CD8-positive, alpha-beta memory T cell (primary cell): ENCODE measurements around the gene SRPK1. TPM values are rescaled to one million over a fixed set of nuclear protein-coding genes. Genes with fewer than 3 reads are reported as not detected.
A peak's percentile ranks its signal among the peaks of the same experiment; 100 is the strongest.

Source experiments
- CTCF ChIA-PET: fragments of 350-600 bp; sonication (Branson Sonifier 250); formaldehyde crosslinking; loops from one replicate; lab custom pipeline; 2021; ENCODE audit warnings: antibody characterized with exemption; lab: Charles Lee
- POLR2A ChIA-PET: fragments of 350-600 bp; sonication (Branson Sonifier 250); formaldehyde crosslinking; loops from one replicate; lab custom pipeline; 2021; ENCODE audit warnings: antibody characterized with exemption; lab: Charles Lee
- DNase-seq, 5 donors: peaks; one replicate each; pipeline versions ENCODE4 v3.0.0 to v3.0.0-alpha.2; 2020 to 2022; ENCODE audit warnings: mixed read lengths in 1 of 5
- H3K27ac ChIP-seq: one replicate; pipeline ENCODE4 v1.7.0; 2013; ENCODE audit warnings: low read depth, mild to moderate bottlenecking, low read length, moderate library complexity
- H3K27me3 ChIP-seq: 2 replicates; pipeline ENCODE4 v1.7.0; 2013; ENCODE audit warnings: low read length, mild to moderate bottlenecking; ENCODE audit not compliant: insufficient read depth, poor library complexity, severe bottlenecking
- H3K36me3 ChIP-seq: 2 replicates; pipeline ENCODE4 v1.7.0; 2013; ENCODE audit warnings: mild to moderate bottlenecking, low read length, moderate library complexity; ENCODE audit not compliant: insufficient read depth
- H3K4me1 ChIP-seq: 2 replicates; pipeline ENCODE4 v1.7.0; 2013; ENCODE audit warnings: mild to moderate bottlenecking, low read length, moderate library complexity; ENCODE audit not compliant: insufficient read depth
- H3K4me3 ChIP-seq: 2 replicates; pipeline ENCODE4 v1.7.0; 2013; ENCODE audit warnings: mild to moderate bottlenecking, low read length
- H3K9me3 ChIP-seq: 2 replicates; pipeline ENCODE4 v1.7.0; 2013; ENCODE audit warnings: mild to moderate bottlenecking, low read length
- H3K27ac Mint-ChIP-seq, 8 donors: one replicate each; pipeline ENCODE4 v1.8.0; 2020 to 2021; ENCODE audit warnings: mixed read lengths in 8 of 8, mild to moderate bottlenecking in 6 of 8, inconsistent platforms in 3 of 8, moderate library complexity in 3 of 8
- H3K27me3 Mint-ChIP-seq, 2 donors: one replicate each; pipeline ENCODE4 v1.8.0; 2020 to 2021; ENCODE audit warnings: mixed read lengths in 2 of 2, mild to moderate bottlenecking in 1 of 2, moderate library complexity in 1 of 2
- H3K36me3 Mint-ChIP-seq, 3 donors: one replicate each; pipeline ENCODE4 v1.8.0; 2020 to 2021; ENCODE audit warnings: mixed read lengths in 3 of 3, inconsistent platforms in 1 of 3, mild to moderate bottlenecking in 1 of 3
- H3K4me1 Mint-ChIP-seq, 3 donors: one replicate each; pipeline ENCODE4 v1.8.0; 2020 to 2021; ENCODE audit warnings: mixed read lengths in 3 of 3, inconsistent platforms in 1 of 3, mild to moderate bottlenecking in 1 of 3
- H3K4me3 Mint-ChIP-seq, 7 donors: one replicate each; pipeline ENCODE4 v1.8.0; 2020 to 2021; ENCODE audit warnings: mixed read lengths in 7 of 7, mild to moderate bottlenecking in 6 of 7, moderate library complexity in 4 of 7, inconsistent platforms in 2 of 7
- H3K9me3 Mint-ChIP-seq, 5 donors: one replicate each; pipeline ENCODE4 v1.8.0; 2020 to 2022; ENCODE audit warnings: mixed read lengths in 5 of 5, mild to moderate bottlenecking in 3 of 5, moderate library complexity in 2 of 5, inconsistent platforms in 1 of 5
- polyA plus RNA-seq: library from polyadenylated mRNA; unstranded; fragments of 300-500 nt; fragmentation: Illumina TruSeq; gene quantifications from one replicate; pipeline ENCODE4 v1.2.3, GENCODE V29; 2021
- total RNA-seq, 2 experiments: library from RNA; stranded (reverse); gene quantifications; one replicate each; pipeline ENCODE4 v1.2.3, GENCODE V29; 2021

Gene SRPK1
- total and polyA plus RNA-seq, 3 experiments from 2014 or later: 49.1 to 114 (median 114) TPM

GRCh38 chr6:35794536-35795452 lies 126.1 kb downstream of the SRPK1 start:
- CTCF ChIA-PET: interaction anchor here (1.7 kb wide), 1 partner anchor 546 kb away, joined by 3 read pairs; no protein-coding TSS in a partner anchor
- H3K4me3 Mint-ChIP-seq: no peak overlapping the region

DNA sequence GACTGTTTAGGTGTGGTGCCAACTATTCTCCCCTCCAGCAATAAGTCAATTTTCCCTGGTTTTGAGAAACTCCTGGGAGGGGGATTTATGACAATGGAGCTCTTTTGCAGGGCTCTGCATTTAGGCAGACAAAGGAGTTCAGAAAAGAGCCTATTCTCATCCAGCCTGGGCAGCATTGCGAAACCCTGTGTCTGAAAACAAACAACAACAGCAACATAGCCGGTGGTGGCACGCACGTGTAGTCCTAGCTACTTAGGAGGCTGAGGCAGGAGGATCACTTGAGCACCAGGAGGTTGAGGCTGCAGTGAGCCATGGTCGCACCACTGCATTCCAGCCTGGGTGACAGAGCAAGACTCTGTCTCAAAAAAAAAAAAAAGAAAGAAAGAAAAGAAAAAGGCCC lies 130.2 kb downstream of the SRPK1 start:
- Mint-ChIP-seq H3K36me3 (peaks cover 0 to 2% (median 0%) of the 10 kb centered on the region in 3 donors), H3K9me3 (no peaks in the 10 kb centered on the region), H3K27ac (no peak overlapping the region), H3K27me3 (peaks cover 22 to 49% of the 10 kb centered on the region in 2 donors), H3K4me3 (no peak overlapping the region), H3K4me1 (no peaks in the 10 kb centered on the region)
- Histone ChIP-seq H3K36me3 (no peaks in the 10 kb centered on the region), H3K4me3 (no peak overlapping the region), H3K27me3 (peaks cover 23% of the 10 kb centered on the region), H3K9me3 (no peaks in the 10 kb centered on the region), H3K4me1 (no peaks in the 10 kb centered on the region), H3K27ac (no peak overlapping the region)
- no peak for DNase-seq
- POLR2A ChIA-PET: no interaction called here
- CTCF ChIA-PET: no interaction called here

More at GRCh38 chr6:35794536-35795452, 126.1 kb downstream of the SRPK1 start:
- no peak overlapping the region for H3K4me3 ChIP-seq
- Mint-ChIP-seq H3K36me3 (peaks cover 0 to 2% (median 0%) of the 10 kb centered on the region in 3 donors), H3K9me3 (no peaks in the 10 kb centered on the region), H3K27ac (no peak overlapping the region), H3K4me1 (no peaks in the 10 kb centered on the region), H3K27me3 (peaks cover 13 to 25% of the 10 kb centered on the region in 2 donors)
- no peaks in the 10 kb centered on the region for H3K36me3 ChIP-seq
- peaks cover 11% of the 10 kb centered on the region for H3K27me3 ChIP-seq
- no peaks in the 10 kb centered on the region for H3K4me1 ChIP-seq
- POLR2A ChIA-PET: no interaction called here
- no peak overlapping the region for H3K27ac ChIP-seq
- no peaks in the 10 kb centered on the region for H3K9me3 ChIP-seq
- DNase-seq: no peak

- peaks cover 29 to 63% of the 10 kb centered on the region in 2 donors for H3K27me3 Mint-ChIP-seq
- POLR2A ChIA-PET: no interaction called here
- CTCF ChIA-PET: no interaction called here
Measured at GRCh38 chr6:35788423-35788982, 132.4 kb downstream of the SRPK1 start.

DNA sequence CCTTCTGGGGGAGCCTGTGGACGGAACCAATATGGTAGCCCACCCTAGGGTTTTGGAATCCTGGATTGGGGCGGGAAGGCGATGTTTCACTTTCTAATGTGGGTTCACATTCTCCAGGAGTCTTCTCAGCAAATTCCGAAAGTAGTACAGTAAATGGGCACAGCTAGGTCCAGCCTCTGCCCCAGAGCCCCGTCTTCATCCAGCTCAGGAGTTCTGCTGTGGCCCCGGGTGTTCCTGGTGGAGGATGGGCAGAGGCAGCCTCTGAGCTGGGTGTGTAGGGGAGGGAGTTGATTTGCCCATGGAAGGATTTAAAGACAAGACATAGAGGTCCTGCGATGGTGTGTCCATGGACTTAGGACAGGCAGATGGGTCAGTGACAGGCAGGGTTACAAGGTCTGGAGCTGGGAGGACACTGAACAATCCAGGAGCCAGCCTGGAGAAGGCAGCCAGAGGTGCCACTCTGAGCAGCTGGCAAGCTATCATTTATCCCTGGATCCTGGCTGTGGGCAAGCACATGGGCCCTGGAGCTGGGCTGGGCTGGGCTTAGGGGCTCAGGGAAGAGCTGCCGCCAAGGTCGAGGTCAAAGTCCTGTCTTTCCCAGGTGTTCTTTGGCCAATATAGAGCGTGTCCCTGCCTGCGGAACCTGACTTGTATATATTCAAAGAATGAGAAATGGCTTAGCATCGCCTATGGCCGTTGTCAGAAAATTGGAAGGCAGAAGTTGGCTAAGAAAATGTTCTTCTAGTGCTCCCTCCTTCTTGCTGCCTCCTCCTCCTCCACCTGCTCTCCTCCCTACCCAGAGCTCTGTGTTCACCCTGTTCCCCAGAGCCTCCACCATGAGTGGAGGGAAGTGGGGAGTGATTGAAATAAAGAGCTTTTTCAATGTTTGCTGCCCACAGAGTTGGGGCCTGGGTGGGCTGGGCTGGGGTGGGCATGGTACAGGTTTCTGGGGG lies 133.4 kb downstream of the SRPK1 start:
- H3K4me1 Mint-ChIP-seq: no peaks in the 10 kb centered on the region
- H3K36me3 ChIP-seq: no peaks in the 10 kb centered on the region
- H3K4me3 ChIP-seq: no peak overlapping the region
- H3K27me3 Mint-ChIP-seq: peaks cover 27 to 62% of the 10 kb centered on the region in 2 donors
- DNase-seq: no peak
- H3K36me3 Mint-ChIP-seq: peaks cover 0 to 2% (median 0%) of the 10 kb centered on the region in 3 donors
- H3K4me3 Mint-ChIP-seq: no peak overlapping the region
- H3K27me3 ChIP-seq: peaks cover 18% of the 10 kb centered on the region
- no peak overlapping the region for H3K27ac ChIP-seq
- H3K9me3 Mint-ChIP-seq: no peaks in the 10 kb centered on the region
- H3K4me1 ChIP-seq: no peaks in the 10 kb centered on the region
- ChIA-PET CTCF (no interaction called here), POLR2A (no interaction called here)
- H3K9me3 ChIP-seq: no peaks in the 10 kb centered on the region
- no peak overlapping the region for H3K27ac Mint-ChIP-seq

More at GRCh38 chr6:35788423-35788982, 132.4 kb downstream of the SRPK1 start:
- Mint-ChIP-seq H3K36me3 (peaks cover 0 to 2% (median 0%) of the 10 kb centered on the region in 3 donors), H3K4me1 (no peaks in the 10 kb centered on the region), H3K27ac (no peak overlapping the region), H3K9me3 (no peaks in the 10 kb centered on the region), H3K4me3 (no peak overlapping the region)
- H3K9me3 ChIP-seq: no peaks in the 10 kb centered on the region
- no peak for DNase-seq
- no peaks in the 10 kb centered on the region for H3K4me1 ChIP-seq
- no peaks in the 10 kb centered on the region for H3K36me3 ChIP-seq
- H3K27ac ChIP-seq: no peak overlapping the region
- H3K4me3 ChIP-seq: no peak overlapping the region
- H3K27me3 ChIP-seq: peaks cover 18% of the 10 kb centered on the region

GRCh38 chr6:35786810-35787209 lies 134.1 kb downstream of the SRPK1 start:
- no peaks in the 10 kb centered on the region for H3K36me3 ChIP-seq
- Mint-ChIP-seq H3K9me3 (no peaks in the 10 kb centered on the region), H3K27me3 (peaks cover 29 to 61% of the 10 kb centered on the region in 2 donors), H3K27ac (no peak overlapping the region), H3K36me3 (peaks cover 0 to 2% (median 0%) of the 10 kb centered on the region in 3 donors), H3K4me1 (no peaks in the 10 kb centered on the region), H3K4me3 (no peak overlapping the region)
- no peak for DNase-seq
- H3K4me3 ChIP-seq: no peak overlapping the region
- H3K27me3 ChIP-seq: peaks cover 18% of the 10 kb centered on the region
- ChIA-PET CTCF (no interaction called here), POLR2A (no interaction called here)
- H3K27ac ChIP-seq: no peak overlapping the region
- H3K9me3 ChIP-seq: no peaks in the 10 kb centered on the region
- no peaks in the 10 kb centered on the region for H3K4me1 ChIP-seq

- peaks cover 0 to 2% (median 0%) of the 10 kb centered on the region in 3 donors for H3K36me3 Mint-ChIP-seq
- Histone ChIP-seq H3K9me3 (no peaks in the 10 kb centered on the region), H3K36me3 (no peaks in the 10 kb centered on the region), H3K27me3 (peaks cover 18% of the 10 kb centered on the region), H3K4me1 (no peaks in the 10 kb centered on the region), H3K4me3 (no peak overlapping the region), H3K27ac (no peak overlapping the region)
- no peak for DNase-seq
- no peak overlapping the region for H3K4me3 Mint-ChIP-seq
- peaks cover 31 to 64% of the 10 kb centered on the region in 2 donors for H3K27me3 Mint-ChIP-seq
- POLR2A ChIA-PET: no interaction called here
- CTCF ChIA-PET: no interaction called here
- H3K4me1 Mint-ChIP-seq: no peaks in the 10 kb centered on the region
- H3K9me3 Mint-ChIP-seq: no peaks in the 10 kb centered on the region
- peak overlapping the region in 1 of 8 donors; percentile 24 for H3K27ac Mint-ChIP-seq
Measured at GRCh38 chr6:35786272-35786671, 134.6 kb downstream of the SRPK1 start.

DNA sequence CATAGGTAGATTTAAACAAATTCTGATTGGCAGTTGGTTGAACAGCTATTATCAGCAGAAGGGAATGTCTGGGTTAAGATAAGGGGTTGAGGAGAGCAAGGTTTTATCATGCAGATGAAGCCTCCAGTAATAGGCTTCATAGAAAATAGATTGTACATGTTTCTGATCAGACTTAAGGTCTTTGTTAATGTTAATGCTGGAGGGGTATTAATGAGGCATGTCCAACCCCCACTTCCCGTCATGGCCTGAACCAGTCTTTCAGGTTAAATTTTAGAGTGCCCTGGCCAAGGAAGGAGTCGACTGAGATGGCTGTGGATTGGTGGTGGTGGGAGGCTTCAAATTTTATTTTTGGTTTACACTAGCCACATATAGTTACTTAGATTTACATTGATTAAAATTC lies 136.7 kb downstream of the SRPK1 start:
- CTCF ChIA-PET: no interaction called here
- Mint-ChIP-seq H3K4me3 (no peak overlapping the region), H3K36me3 (no peaks in the 10 kb centered on the region), H3K27ac (no peak overlapping the region), H3K9me3 (no peaks in the 10 kb centered on the region), H3K27me3 (peaks cover 30 to 67% of the 10 kb centered on the region in 2 donors), H3K4me1 (no peaks in the 10 kb centered on the region)
- no peak overlapping the region for H3K4me3 ChIP-seq
- no peak overlapping the region for H3K27ac ChIP-seq
- no peaks in the 10 kb centered on the region for H3K4me1 ChIP-seq
- H3K36me3 ChIP-seq: no peaks in the 10 kb centered on the region
- H3K27me3 ChIP-seq: peaks cover 18% of the 10 kb centered on the region
- no peaks in the 10 kb centered on the region for H3K9me3 ChIP-seq
- POLR2A ChIA-PET: no interaction called here
- no peak for DNase-seq
